ENCODE results near the gene MAN2A2.
"Not testable (repeated sequence)": the region's sequence is repeated elsewhere in the genome, so short reads cannot be mapped to it uniquely, and the experiment has no call there.

The MAN2A2 gene

GRCh38 chr15:90921887-90922286 is 18.8 kb downstream of the MAN2A2 start:
- DNase-seq (ENCODE audit: low read depth) = no peak

GRCh38 chr15:90922712-90923322 is 19.7 kb downstream of the MAN2A2 start:
- not testable (repeated sequence) for DNase-seq (ENCODE audit: low read depth)

GRCh38 chr15:90924375-90924774 is 21.3 kb downstream of the MAN2A2 start:
- DNase-seq (ENCODE audit: low read depth) = no peak

- not testable (repeated sequence) for DNase-seq (ENCODE audit: low read depth)
These were observed 23.7 kb downstream of the MAN2A2 start for GRCh38 chr15:90926766-90927165.

- not testable (repeated sequence) for DNase-seq (ENCODE audit: low read depth)
These were observed 25.0 kb downstream of the MAN2A2 start for GRCh38 chr15:90928106-90928505.

- DNase-seq (ENCODE audit: low read depth) = no peak
These were observed 26.3 kb downstream of the MAN2A2 start for GRCh38 chr15:90929246-90930019.

GRCh38 chr15:90930861-90931574 is 27.9 kb downstream of the MAN2A2 start:
- no peak for DNase-seq (ENCODE audit: low read depth)

GRCh38 chr15:90931575-90931827 is 28.4 kb downstream of the MAN2A2 start:
- no peak for DNase-seq (ENCODE audit: low read depth)

- DNase-seq (ENCODE audit: low read depth) = peak; percentile 88
These were observed 28.9 kb downstream of the MAN2A2 start, which contains the start of gene HDDC3 for GRCh38 chr15:90931828-90932659. Gene HDDC3, minus strand, starts transcription at chr15:90932549. Its CDS starts 9 bp downstream, at chr15:90932540.

- DNase-seq (ENCODE audit: low read depth) = no peak
These were observed 29.5 kb downstream of the MAN2A2 start for GRCh38 chr15:90932660-90932991.

- no peak for DNase-seq (ENCODE audit: low read depth)
These were observed 30.2 kb downstream of the MAN2A2 start for GRCh38 chr15:90933301-90933700.

GRCh38 chr15:90934256-90934948 is 31.3 kb downstream of the MAN2A2 start:
- peak; percentile 81 for DNase-seq (ENCODE audit: low read depth)

- DNase-seq (ENCODE audit: low read depth) = peak; percentile 95
These were observed 32.0 kb downstream of the MAN2A2 start, which contains the start of gene UNC45A for GRCh38 chr15:90934949-90935751. Gene UNC45A, plus strand, starts transcription at chr15:90935285. Its CDS starts 40 bp downstream, at chr15:90935325.

- DNase-seq (ENCODE audit: low read depth) = no peak
These were observed 33.7 kb downstream of the MAN2A2 start for GRCh38 chr15:90936823-90937222.

- DNase-seq (ENCODE audit: low read depth) = no peak
These were observed 35.2 kb downstream of the MAN2A2 start for GRCh38 chr15:90938261-90938660.

- DNase-seq (ENCODE audit: low read depth) = no peak
These were observed 36.7 kb downstream of the MAN2A2 start for GRCh38 chr15:90939756-90940155.

- DNase-seq (ENCODE audit: low read depth) = no peak
These were observed 37.9 kb downstream of the MAN2A2 start for GRCh38 chr15:90941038-90941437.

- no peak for DNase-seq (ENCODE audit: low read depth)
These were observed 39.4 kb downstream of the MAN2A2 start for GRCh38 chr15:90942354-90943120.

- no peak for DNase-seq (ENCODE audit: low read depth)
These were observed 42.0 kb downstream of the MAN2A2 start for GRCh38 chr15:90945091-90945490.

GRCh38 chr15:90946538-90946937 is 43.4 kb downstream of the MAN2A2 start:
- DNase-seq (ENCODE audit: low read depth) = no peak
